Activated T-helper 1 cell treated with Interleukin-2 at 50 U/mL for 16 hours (primary cell): ENCODE results near the gene VSNL1.

Source experiments
- DNase-seq: peaks from one replicate; pipeline ENCODE4 v3.0.0-alpha.2; 2020; ENCODE audit warnings: low read depth

The VSNL1 gene

GRCh38 chr2:17583166-17583565 lies 42.7 kb downstream of the VSNL1 start:
- DNase-seq, result no peak

DNA sequence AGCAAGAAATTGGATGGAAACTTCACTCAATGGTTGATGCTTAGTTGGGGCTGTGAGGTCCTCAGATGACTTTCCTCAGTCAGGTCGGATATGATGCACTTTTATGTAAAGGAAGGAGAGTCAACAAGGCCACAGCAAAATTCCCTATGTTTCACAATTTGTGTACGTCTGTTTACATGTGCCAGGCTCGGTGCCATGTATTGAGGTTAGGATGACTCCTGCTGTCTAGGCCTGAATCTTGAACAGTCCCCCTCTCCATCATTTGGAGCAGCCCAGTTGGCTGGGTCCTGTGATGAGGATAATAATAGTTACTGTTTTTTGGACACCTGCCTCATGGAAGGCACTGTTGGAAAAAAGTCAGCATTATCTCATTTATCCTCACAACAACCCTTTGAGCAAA lies 43.1 kb downstream of the VSNL1 start:
- no peak for DNase-seq

DNA sequence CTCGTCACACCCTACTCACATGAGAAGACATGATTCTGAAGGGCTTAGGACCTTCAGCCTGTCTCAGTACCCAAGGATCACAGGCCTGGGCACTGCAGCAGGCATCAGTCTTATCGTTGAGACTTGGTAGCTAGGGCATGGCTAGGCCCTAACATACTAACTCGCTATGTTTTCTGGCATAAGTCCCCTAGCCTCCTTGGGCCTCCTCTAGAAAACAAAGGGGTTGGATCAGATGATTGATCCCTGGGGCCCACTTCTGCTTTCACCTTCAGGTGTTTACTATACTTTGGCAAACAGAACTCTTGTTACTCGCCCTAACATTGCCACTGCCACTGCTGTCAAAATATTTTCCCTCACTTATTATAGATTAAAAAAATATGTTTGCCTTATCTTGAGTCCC lies 44.2 kb downstream of the VSNL1 start:
- DNase-seq, result no peak

- no peak for DNase-seq
These were observed 47.0 kb downstream of the VSNL1 start for GRCh38 chr2:17587469-17587868.

GRCh38 chr2:17588031-17588430 lies 47.5 kb downstream of the VSNL1 start:
- no peak for DNase-seq

DNA sequence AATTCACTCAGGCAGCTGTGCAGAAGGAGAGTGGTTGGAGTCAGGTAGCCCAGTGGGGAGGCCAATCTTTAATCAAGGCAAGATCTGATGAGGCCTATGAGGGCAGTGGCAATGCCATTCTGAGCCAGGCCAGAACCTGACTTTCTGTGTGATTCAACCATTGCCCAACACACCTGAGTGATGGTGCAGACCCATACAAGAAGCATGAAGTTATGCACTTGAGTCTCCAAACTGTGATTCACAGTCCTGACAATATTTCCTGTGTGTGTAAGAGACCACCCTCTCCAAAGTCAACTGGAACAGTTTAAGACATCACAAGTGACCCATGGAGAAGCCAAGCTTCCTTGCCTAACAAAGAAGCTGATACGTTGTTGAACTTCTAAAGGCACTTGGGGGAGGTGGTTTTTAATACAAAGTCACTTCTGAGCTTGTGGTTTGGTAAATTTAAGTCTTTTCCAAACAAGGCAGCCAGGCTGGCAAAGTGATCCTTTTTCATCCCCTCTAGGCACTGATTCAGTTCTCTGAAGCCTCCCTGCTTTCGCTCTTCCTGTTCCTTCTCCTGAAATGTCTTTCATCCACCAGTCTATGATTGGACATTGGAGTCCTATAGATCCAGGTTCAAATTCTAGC lies 49.0 kb downstream of the VSNL1 start:
- no peak for DNase-seq

DNA sequence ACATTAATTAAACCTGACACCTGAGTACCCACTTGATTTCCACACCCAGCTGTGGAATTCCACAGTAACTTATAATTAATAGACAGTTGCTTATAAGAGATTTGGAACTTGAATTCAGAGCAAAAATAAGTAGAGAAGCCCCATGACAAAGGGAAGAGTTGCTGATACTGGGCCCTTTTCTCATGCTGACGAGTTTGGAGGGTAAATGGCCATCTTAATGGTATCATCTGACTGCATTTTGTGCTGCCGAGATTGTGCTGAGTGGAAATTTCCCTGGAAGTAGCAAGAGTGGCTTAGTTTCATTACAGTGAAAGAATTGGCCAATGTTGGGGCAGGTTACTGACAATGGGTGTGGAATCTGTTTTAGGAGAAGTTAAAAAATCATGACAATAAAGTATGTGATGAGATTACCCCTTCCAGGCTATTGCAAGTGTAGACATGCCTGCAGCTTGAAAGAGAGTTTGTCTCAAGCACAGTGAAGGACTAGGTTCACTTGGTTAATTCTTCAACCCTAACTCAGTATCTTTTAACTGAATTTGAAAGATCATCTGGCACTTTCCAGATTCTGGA lies 49.9 kb downstream of the VSNL1 start:
- no peak for DNase-seq

- no peak for DNase-seq
These were observed 51.4 kb downstream of the VSNL1 start for GRCh38 chr2:17591846-17592245.

GRCh38 chr2:17592731-17593409 lies 52.4 kb downstream of the VSNL1 start:
- DNase-seq, result no peak

- DNase-seq, result no peak
These were observed 52.9 kb downstream of the VSNL1 start for GRCh38 chr2:17593445-17593840.

DNA sequence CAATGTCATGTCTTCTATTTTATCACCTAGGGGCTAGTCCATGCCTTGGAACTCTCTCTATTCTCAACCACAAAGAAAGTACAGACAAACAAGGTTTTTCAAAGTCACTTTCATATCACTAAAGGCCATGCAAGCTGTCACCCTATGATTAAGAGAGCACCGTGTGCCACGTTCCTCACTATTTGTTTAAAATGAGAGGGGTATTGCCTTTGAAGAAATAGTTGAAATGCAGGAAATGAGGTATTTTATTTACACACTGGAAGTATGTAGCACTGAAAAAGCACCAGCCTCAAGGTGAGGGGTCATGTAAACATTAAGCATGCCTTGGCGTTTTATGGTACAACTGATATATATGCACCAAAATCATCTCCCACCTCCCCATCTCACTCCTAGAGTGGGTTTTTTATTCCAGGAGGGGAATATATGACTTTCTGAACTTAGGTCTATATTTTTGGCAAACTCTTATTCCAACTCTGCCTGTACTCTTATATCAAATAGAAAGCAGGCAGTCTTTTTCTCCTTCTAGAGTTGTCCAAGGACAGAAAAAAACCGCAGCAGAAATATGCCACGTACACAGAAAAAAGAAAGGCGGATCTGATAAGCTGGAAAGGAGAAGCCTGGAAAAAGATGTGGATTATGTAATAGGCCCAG lies 53.5 kb downstream of the VSNL1 start:
- no peak for DNase-seq

GRCh38 chr2:17594533-17595401 lies 54.3 kb downstream of the VSNL1 start:
- DNase-seq, result no peak

GRCh38 chr2:17599617-17600016 lies 59.1 kb downstream of the VSNL1 start:
- no peak for DNase-seq

GRCh38 chr2:17600556-17601204 lies 60.2 kb downstream of the VSNL1 start:
- DNase-seq, result no peak

DNA sequence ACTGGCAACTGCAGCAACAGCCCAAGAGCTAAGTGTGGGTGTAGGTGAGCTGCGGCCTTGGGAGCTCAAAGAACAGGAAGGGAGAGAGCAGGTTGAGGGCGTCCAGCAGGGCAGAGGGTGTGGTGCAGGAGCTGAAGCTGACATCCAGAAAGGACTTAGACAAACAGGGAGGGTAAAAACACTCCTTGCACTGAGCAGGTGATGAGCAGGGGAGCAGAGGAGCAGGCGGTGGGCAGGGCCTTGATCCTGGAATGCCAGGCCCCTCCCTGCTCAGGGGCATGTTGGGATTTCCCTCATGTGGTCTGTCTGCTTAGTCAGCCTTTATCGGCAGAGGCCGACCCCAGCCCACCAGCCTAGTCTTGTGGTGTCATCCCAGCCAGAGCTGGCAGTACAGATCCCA lies 63.6 kb downstream of the VSNL1 start:
- no peak for DNase-seq

DNA sequence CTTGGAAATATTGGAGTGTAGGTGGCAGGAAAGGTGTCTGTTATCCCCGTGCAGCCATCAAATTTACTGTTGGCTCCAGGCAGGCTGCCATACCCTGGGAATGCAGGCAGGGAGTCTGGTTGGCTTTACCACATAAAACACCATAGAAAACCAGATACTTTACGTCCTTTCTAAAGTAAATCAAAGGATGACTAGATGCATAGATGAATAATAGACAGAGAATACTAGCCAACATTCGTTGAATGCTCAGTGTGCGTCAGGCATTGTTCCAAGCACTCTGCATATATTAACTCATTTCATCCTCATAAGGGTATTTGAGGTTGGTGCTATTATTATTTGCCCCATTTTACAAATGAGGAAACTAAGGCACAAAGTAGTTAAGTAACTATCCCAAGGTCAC lies 65.2 kb downstream of the VSNL1 start:
- no peak for DNase-seq

DNA sequence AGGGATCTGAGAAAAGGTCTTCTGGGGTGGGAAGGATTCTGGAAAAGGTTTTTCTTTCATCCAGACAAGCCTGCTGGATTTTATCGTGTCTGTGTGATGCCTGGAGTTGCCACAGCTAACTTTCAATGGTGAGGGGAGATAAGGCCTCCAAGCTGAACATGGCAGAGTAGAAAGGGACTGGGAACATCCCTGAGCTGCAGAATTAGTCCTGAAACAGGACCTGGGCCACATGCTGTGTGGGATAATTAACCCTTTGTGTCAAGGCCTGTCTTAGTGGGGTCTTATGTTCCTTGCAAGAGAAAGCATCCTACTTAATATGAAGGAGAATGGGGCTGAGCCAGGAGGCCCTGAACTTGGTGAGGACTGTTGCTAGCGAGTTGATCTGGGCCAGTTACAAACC lies 66.4 kb downstream of the VSNL1 start:
- DNase-seq, result no peak

GRCh38 chr2:17607379-17607778 lies 66.9 kb downstream of the VSNL1 start:
- DNase-seq, result no peak

GRCh38 chr2:17608251-17608650 lies 67.8 kb downstream of the VSNL1 start:
- no peak for DNase-seq

DNA sequence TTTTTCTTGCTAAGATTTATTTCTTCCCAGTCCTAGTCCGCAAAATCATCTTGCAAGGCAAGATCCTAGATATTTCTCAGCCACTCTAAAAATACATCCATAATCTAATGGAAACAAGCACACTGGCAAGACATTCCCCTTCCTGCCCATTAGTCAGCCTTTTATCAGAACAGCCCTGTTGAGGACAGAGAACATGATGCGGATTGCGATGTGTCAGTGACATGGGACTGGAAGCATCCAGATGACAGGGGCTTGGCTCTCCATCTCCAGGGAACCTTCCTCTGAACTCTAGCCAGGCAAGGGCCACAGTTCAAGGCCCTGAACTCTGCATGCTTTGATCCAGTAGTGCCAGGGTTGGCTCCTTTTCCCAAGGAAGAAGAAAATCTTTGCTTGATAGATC lies 70.0 kb downstream of the VSNL1 start:
- DNase-seq, result no peak

DNA sequence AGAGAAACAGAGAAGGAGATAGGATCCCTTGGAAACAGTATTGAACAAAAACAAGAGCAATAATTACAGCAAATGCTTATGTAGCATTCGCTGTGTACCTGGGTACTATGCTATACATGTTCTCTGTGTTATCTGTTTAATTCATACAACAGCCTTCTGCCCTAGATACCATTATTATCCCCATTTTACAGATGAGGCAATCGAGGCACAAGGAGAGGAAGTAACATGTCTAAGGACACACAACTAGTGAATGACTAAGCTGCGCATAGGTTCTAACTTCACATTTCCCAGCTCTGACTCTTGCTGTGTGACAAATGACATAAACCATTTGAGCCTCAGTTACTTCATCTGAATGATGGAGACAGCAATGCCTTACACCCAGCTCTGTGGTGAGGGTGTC lies 70.5 kb downstream of the VSNL1 start:
- DNase-seq, result no peak
